H4 (cell line): Measurements from ENCODE around the gene IL1RL2. TPM values are rescaled to one million over a fixed set of nuclear protein-coding genes. Genes with fewer than 3 reads are reported as not detected.

Experiments used
- DNase-seq: peaks from one replicate; pipeline ENCODE4 v3.0.0-alpha.2; 2015; ENCODE audit warnings: low spot score
- total RNA-seq: library from RNA; depleted of rRNA; stranded (reverse); fragments of >200 nt; shearing (Covaris generic); gene quantifications from 2 replicates; pipeline ENCODE4 v1.2.3, GENCODE V29; 2014; rRNA removed

The IL1RL2 gene
- total RNA-seq, 1 experiment from 2014 or later = not detected

DNA sequence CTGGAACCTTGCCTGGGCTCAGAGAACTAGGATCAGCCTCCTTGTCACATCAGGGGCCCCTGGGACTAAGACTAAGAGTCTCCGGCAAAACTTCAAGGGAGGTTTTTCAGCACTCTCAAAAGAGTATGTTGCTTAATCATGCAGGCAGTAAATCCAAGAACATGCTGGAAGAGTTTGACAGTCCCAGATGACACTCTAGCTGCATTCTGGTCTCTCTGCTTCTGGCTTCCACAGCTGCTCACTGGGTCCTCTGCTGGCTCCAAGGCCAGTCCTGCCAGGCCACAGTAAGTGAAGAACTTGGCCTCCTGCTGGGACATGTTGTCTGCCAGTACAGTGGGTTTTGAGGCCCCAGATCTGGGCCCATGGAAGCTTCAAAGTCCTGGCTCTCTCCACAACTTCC, 79.4 kb downstream of the IL1RL2 start:
- DNase-seq = no peak

DNA sequence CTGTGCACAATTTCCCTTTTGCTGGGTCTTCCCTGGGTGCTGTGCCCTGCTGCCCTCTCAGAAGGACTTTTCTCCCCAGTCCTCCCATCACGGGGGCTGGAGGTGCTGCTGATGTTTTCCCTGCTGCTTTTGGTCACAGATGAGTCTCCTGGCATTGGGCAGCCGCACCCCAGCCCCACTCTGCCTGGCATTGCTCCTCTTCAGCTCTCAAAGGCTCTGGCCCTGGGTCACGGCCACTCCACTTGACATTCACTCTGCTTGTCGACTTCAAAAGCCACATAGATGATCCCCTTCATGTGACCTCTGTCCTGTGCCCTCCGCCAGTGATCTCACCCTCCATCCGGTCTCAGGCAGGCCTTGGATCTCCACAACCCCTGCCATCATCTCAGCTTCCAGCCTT, 81.0 kb downstream of the IL1RL2 start:
- DNase-seq = no peak

DNA sequence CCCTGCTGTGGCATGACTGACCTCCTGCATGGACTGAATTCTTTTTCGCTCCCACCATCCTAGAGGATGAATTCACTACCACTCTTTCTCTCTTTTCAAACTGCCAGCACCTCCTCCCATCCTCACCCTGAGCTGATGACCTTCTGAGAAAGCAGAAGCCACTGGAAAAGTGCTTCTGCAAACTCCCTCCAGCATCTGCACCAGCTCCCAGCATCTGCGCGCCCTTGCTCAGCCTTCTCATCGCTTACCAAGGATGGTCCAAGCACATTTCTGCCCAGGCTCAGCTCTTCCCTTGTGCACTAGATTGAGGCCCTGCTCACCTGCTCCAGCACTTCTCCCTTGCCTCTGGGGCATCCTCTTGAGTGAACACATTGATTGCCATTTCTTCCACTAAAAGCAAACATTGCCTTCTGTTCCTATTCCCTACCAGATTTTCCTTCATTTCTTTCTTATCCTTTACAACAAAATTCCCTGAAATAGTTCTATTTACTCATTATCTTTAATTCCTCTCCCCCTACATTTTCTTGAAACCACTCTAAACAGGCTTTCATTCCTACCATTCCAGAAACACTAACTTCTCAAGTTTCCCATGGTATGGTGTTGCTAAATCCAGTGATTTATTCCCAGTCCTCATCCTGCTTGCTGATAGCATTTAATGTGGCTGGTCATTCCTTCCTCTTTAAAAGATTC, 81.8 kb downstream of the IL1RL2 start:
- no peak for DNase-seq

DNA sequence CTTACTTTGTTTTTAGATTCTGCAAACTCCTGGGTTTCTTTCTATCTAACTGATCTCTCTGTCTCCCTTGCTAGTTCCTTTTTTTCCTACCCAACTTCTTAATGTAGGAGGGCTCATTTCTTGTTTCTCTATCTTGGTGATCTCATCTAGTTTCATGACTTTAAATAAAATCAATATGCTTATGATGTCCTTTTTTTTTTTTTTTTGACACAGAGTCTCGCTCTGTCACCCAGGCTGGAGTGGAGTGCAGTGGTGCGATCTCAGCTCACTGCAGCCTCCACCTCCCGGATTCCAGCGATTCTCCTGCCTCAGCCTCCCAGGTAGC, 82.3 kb downstream of the IL1RL2 start:
- DNase-seq = no peak

DNA sequence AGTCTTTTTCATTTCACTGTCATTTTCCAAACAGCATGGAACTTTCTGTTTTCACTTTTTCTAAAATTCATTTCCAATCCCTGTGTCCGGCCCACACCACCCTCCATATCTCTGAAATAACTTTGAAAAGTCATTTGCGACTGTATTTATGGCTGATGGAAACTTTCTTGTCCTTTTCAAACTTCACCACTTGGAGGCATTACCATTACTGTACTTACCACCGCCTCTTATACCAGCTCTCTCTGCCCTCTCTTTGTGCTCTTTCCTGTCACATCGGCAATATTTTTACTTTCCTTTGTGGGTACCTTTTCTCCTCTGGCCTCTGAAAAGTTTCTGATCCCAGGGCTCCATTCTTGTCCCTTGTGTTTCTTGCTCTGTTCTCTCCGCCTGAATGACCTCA, 85.0 kb downstream of the IL1RL2 start:
- no peak for DNase-seq

DNA sequence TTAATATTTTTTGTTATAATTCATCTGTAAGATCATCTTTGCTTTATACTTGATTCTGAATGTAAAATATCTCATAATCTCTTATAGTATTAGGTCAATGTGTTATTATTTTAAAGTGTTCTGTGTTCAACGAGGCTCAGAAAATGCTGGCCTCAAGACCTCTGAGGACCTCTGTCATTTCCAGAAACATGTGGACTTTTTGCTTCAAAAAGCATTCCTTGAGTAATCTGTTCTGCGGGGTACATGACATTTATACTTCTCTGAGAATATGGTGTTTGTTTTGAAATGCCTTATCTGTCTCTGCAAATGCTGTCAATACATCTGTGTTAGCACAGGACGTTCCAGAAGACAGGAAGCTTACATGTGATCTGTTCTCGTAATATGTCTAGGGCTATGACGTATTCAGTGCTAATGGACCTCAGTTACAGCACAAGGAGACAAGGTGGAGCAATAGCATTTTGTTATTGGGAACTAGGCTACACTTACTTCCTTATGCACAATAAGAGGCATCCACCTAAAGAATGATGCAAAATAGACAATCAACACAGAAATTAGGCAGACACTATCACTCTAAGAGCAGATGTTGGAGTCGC, 86.9 kb downstream of the IL1RL2 start:
- DNase-seq = no peak

DNA sequence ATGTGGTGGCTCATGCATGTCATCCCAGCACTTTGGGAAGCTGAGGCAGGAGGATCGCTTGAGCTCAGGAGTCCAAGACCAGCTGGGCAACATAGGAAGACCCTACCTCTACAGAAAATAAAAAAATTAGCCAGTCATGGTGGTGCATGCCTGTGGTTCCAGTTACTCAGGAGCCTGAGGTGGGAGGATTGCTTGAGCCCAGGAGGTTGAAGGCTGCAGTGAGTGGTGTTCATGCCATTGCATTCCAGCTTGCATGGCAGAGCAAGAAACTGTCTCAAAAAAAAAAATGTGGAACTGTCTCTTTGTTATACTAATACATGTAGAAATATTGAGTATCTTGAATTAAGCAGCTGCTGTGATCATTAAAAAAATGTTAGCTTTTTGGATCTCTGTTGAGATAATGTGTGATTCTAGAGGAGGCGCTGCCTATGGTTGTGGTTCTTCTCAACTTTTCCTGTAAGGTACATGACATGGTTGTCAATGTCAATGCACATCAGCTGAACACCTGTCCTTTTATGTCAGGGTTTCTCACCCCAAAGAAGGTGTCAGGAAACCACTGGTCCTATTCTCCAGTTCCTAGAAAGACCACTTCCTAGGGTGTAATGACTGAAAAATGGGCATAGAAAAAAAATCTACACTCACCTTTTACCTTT, 89.9 kb downstream of the IL1RL2 start:
- DNase-seq = no peak

DNA sequence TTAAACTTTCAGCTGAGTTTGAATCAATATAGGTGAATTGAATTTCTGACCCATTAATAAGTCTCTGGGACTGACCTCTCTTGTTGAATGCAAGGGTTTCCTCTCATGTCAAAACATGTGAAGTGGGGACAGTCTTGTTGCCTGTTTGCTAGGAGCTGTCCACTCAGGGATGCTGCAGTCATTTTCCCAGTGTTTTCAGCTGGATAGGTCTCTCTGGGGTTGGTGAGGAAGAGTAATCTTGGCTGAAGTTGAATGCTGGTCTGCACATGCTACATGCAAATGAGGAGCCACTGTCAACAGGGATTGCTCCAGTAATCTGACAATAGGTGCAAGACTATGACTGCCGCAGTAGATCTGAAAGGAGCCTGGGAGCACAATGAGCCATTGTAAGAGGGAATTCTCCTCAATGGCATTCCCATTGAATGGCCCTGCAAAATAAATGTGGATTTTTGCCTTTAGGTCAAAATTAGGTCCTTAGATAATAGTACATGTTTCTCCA, 90.4 kb downstream of the IL1RL2 start:
- no peak for DNase-seq

DNA sequence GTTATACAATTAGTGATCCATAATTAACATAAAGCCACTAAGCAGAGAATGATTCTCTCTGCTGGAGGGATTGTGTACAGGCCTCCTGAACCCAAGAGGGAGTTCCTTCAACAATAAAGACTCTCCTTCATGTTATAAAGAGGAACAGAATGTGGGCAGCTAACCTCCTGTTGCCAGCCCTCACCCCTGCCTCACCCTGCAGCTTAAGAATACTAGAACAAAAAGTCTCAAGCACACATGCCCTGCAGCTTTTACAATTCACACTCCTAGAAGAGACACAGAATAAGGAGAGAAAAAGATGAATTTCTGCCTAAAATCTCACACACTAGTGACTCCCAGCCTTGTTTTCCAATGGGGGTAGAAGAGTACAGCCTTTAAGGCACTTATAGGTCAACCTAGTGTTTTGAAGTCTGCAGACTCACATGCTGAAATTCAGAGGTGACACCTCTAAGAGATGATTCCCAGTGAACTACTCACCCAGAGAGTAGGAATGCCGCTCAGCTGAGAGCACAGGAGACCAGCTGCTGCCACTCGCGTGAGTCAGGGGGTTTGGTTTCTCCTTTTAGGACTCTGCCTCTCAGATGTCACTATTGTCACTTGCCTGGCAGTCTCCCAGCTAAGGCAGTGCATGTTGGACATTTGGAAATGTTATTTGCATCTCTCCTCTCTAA, 92.0 kb downstream of the IL1RL2 start:
- no peak for DNase-seq

DNA sequence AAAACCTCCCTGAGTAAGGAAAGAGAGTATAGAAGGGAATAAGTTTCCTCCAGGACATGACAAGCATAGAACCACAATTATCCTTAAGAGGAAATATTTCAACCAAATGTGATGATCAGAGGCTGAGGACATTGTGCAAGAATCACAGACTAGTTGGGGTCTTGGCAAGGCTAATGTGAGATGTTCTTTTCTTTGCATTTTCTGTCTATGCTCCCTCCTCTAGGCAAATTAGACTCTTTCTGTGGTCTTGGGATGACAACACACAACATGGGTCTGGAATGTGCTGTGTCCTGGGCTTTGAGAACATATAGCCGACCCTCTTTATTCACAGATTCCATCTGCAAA, 92.5 kb downstream of the IL1RL2 start:
- no peak for DNase-seq

DNA sequence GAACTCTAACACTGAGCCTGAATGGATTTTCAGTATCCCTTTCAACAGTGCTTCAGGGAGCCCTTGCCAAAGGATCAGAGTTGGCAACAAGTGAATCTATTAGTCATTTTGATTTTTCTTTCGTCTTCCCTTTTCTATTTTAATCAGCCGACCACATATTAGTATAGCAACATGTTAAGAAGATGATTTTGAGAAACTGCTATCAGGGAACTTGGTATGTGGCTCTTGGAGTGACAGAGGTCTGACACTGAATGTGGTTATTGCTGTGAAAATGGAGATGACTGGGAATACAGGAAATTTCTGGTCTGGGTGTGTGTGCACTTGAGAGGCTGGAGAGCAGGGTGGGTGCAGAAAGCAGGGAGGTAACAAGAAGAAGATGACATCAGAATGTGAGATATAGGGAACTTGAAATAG, 95.9 kb downstream of the IL1RL2 start:
- DNase-seq = no peak

DNA sequence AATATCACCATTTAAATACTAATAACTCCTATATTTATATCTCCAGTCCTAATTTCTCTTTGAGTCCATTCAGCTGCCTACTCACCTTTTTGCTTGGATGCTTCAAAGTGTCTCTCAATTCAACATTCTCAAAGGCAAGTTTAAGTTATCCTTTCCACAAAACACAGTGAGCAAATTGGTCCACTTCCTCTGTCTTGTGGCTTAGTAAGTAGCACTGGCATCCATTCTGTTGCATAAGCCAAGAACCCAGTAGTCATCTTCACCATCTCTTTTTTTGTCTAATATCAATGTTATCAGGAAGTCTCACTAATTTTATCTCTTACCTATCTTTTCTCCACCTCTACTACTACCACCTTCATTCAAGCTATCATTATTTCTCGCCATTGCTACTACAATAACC, 97.2 kb downstream of the IL1RL2 start:
- no peak for DNase-seq

DNA sequence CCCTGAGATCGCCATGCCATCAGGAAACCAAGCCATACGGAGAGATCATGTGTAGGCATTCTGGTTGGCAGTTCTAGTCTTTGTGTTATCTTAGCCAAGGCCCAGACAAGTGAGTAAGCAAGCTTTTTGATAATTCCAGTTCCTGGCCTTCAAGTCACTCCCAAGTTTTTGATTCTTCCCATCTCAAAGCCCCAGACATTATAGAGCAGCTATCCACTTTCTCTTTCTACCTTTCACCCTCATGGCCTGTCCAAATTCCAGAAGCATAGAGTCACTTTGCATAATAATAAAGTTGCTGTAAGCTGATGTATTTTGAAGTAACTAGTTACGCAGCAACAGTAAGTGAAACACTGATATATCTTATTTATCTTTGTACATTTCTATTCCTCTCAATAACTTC, 97.8 kb downstream of the IL1RL2 start:
- no peak for DNase-seq

DNA sequence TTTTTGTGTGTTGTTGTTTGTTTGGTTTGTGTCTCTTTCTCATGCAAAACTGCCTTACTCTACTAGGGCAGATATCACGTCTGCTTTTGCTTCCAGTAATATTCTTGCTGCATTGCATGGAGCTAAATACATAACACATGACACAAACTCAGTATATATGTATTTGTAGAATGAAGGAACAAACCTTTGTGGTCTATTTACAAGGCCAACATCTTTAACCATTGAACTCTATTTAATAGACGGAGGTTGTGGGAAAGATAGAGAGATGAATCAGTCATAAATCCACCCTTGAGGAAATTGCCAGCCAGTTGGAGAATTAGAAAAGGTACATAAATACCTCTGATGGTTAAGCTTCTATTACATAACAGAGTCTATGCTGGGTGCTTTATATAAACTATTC, 98.5 kb downstream of the IL1RL2 start:
- DNase-seq = no peak

DNA sequence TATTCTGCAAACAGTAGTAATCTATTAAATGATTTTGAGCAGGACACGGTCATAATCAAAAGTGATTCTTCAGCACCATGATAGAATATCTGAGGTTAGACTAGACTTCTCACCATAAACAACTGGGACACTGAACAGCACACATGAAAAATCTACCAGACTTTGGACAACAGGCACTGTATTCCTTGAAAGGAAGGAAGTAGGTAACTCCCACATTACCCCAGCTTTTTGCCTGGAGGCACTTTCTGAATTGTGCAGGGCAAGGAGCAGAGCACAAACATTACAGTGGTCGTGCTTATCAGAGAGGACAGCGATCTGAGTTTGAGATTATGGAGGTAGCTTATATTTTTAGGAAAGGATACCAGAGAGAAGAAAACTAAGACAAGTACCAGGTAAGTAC, 99.2 kb downstream of the IL1RL2 start:
- no peak for DNase-seq

DNA sequence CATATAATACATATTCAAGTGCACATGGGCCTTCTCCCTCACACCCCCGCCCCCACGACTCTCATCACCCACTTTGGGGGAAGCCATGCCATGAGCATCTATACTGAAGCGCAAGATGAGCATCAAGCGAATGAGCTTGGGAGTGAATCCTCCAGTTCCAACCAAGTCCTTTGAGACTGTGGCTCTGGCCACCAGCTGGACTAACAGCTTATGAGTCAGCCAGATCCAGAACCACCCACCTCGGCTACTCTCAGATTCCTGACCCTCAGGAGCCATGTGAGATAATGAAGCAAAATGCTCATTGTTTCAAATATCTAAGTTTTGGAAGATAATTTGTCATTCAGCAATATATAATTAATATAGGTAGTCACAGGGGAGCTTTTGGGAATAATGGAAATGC, 102.3 kb downstream of the IL1RL2 start:
- DNase-seq = no peak

Other genes starting within 250 kb of the IL1RL2 start
- 0.70 and 3.3 TPM in 2 replicates for gene IL1R2, start 195.1 kb upstream of the IL1RL2 start, total RNA-seq
- gene IL1R1, start 44.3 kb upstream of the IL1RL2 start, total RNA-seq = 7.9 and 8.0 TPM in 2 replicates
- not detected in 2 replicates for gene IL1RL1, start 124.5 kb downstream of the IL1RL2 start, total RNA-seq
- 2.0 and 2.8 TPM in 2 replicates for gene IL18R1, start 168.8 kb downstream of the IL1RL2 start, total RNA-seq
- gene IL18RAP, start 236.1 kb downstream of the IL1RL2 start, total RNA-seq = 0.06 TPM in 1 of 2 replicates, not detected in the other